IPS-15b (cell line): ENCODE measurements around the gene ADIPOR1.
"Not testable (repeated sequence)": the region's sequence is repeated elsewhere in the genome, so short reads cannot be mapped to it uniquely, and the experiment has no call there.

ENCODE experiments used
- H3K27me3 ChIP-seq: one replicate; pipeline ENCODE4 v1.6.1; 2013; ENCODE audit warnings: low read length; ENCODE audit not compliant: control insufficient read depth, insufficient read depth
- H3K36me3 ChIP-seq: one replicate; pipeline ENCODE4 v1.6.1; 2013; ENCODE audit warnings: low read length; ENCODE audit not compliant: control insufficient read depth, insufficient read depth
- H3K4me1 ChIP-seq: one replicate; pipeline ENCODE4 v1.6.1; 2013; ENCODE audit warnings: mild to moderate bottlenecking, low read length; ENCODE audit not compliant: control insufficient read depth, insufficient read depth
- H3K4me3 ChIP-seq: one replicate; pipeline ENCODE4 v1.5.1; 2013; ENCODE audit warnings: low read depth, low read length
- H3K9ac ChIP-seq: one replicate; pipeline ENCODE4 v1.6.1; 2013; ENCODE audit warnings: low read depth, mild to moderate bottlenecking, low read length
- H3K9me3 ChIP-seq: one replicate; pipeline ENCODE4 v1.6.1; 2013; ENCODE audit warnings: mild to moderate bottlenecking, low read length; ENCODE audit not compliant: control insufficient read depth, insufficient read depth

Gene ADIPOR1

GRCh38 chr1:202926581-202927491 lies 31.3 kb downstream of the ADIPOR1 start, which contains the start of gene KLHL12:
Gene KLHL12 (minus strand): TSS chr1:202927234. CDS start chr1:202925162, 2,072 bp downstream.
- no peaks in the 10 kb centered on the region for H3K9me3 ChIP-seq
- peaks cover 4% of the 10 kb centered on the region for H3K36me3 ChIP-seq
- H3K4me3 ChIP-seq: peak within 1 kb of the TSS; percentile 82
- no peaks in the 10 kb centered on the region for H3K27me3 ChIP-seq
- H3K9ac ChIP-seq: peak within 1 kb of the TSS; percentile 80
- no peaks in the 10 kb centered on the region for H3K4me1 ChIP-seq

- Histone ChIP-seq H3K4me3 (no peak overlapping the region), H3K9ac (no peak overlapping the region), H3K4me1 (no peaks in the 10 kb centered on the region), H3K9me3 (no peaks in the 10 kb centered on the region), H3K36me3 (peaks cover 4% of the 10 kb centered on the region), H3K27me3 (no peaks in the 10 kb centered on the region)
Measured at GRCh38 chr1:202923533-202923932, 34.6 kb downstream of the ADIPOR1 start.

GRCh38 chr1:202919615-202920014 lies 38.5 kb downstream of the ADIPOR1 start:
- Histone ChIP-seq H3K4me1 (no peaks in the 10 kb centered on the region), H3K9ac (no peak overlapping the region), H3K36me3 (peaks cover 4% of the 10 kb centered on the region), H3K9me3 (no peaks in the 10 kb centered on the region), H3K4me3 (no peak overlapping the region), H3K27me3 (no peaks in the 10 kb centered on the region)

GRCh38 chr1:202915146-202915545 lies 43.0 kb downstream of the ADIPOR1 start:
- H3K4me3 ChIP-seq: no peak overlapping the region
- H3K9me3 ChIP-seq: no peaks in the 10 kb centered on the region
- H3K9ac ChIP-seq: no peak overlapping the region
- H3K36me3 ChIP-seq: peaks cover 16% of the 10 kb centered on the region
- no peaks in the 10 kb centered on the region for H3K4me1 ChIP-seq
- no peaks in the 10 kb centered on the region for H3K27me3 ChIP-seq

- not testable (repeated sequence) for H3K9ac ChIP-seq, H3K27me3 ChIP-seq, H3K4me1 ChIP-seq, H3K9me3 ChIP-seq, H3K4me3 ChIP-seq
- peaks cover 24% of the 10 kb centered on the region for H3K36me3 ChIP-seq
Measured at GRCh38 chr1:202912476-202912875, 45.6 kb downstream of the ADIPOR1 start.

- peaks cover 24% of the 10 kb centered on the region for H3K36me3 ChIP-seq
- no peaks in the 10 kb centered on the region for H3K4me1 ChIP-seq
- no peaks in the 10 kb centered on the region for H3K27me3 ChIP-seq
- no peak overlapping the region for H3K9ac ChIP-seq
- no peaks in the 10 kb centered on the region for H3K9me3 ChIP-seq
- no peak overlapping the region for H3K4me3 ChIP-seq
Measured at GRCh38 chr1:202909494-202909893, 48.6 kb downstream of the ADIPOR1 start.

- no peak overlapping the region for H3K9ac ChIP-seq
- peaks cover 24% of the 10 kb centered on the region for H3K36me3 ChIP-seq
- no peaks in the 10 kb centered on the region for H3K4me1 ChIP-seq
- H3K27me3 ChIP-seq: no peaks in the 10 kb centered on the region
- no peaks in the 10 kb centered on the region for H3K9me3 ChIP-seq
- no peak overlapping the region for H3K4me3 ChIP-seq
Measured at GRCh38 chr1:202908998-202909397, 49.1 kb downstream of the ADIPOR1 start.

- H3K4me1 ChIP-seq: no peaks in the 10 kb centered on the region
- H3K4me3 ChIP-seq: no peak overlapping the region
- H3K9ac ChIP-seq: no peak overlapping the region
- H3K9me3 ChIP-seq: no peaks in the 10 kb centered on the region
- H3K27me3 ChIP-seq: no peaks in the 10 kb centered on the region
- peaks cover 9% of the 10 kb centered on the region for H3K36me3 ChIP-seq
Measured at GRCh38 chr1:202905331-202905730, 52.8 kb downstream of the ADIPOR1 start.

GRCh38 chr1:202903808-202904207 lies 54.3 kb downstream of the ADIPOR1 start:
- H3K36me3 ChIP-seq: not testable (repeated sequence)

GRCh38 chr1:202901555-202901954 lies 56.6 kb downstream of the ADIPOR1 start:
- H3K36me3 ChIP-seq: no peaks in the 10 kb centered on the region
- H3K4me1 ChIP-seq: no peaks in the 10 kb centered on the region
- no peak overlapping the region for H3K4me3 ChIP-seq
- no peaks in the 10 kb centered on the region for H3K27me3 ChIP-seq
- no peak overlapping the region for H3K9ac ChIP-seq
- no peaks in the 10 kb centered on the region for H3K9me3 ChIP-seq

More at GRCh38 chr1:202903808-202904207, 54.3 kb downstream of the ADIPOR1 start:
- not testable (repeated sequence) for H3K27me3 ChIP-seq, H3K9me3 ChIP-seq, H3K4me3 ChIP-seq, H3K4me1 ChIP-seq, H3K9ac ChIP-seq

- peaks cover 5% of the 10 kb centered on the region for H3K4me1 ChIP-seq
- no peak overlapping the region for H3K4me3 ChIP-seq
- no peak overlapping the region for H3K9ac ChIP-seq
- H3K27me3 ChIP-seq: no peaks in the 10 kb centered on the region
- H3K36me3 ChIP-seq: peaks cover 25% of the 10 kb centered on the region
- no peaks in the 10 kb centered on the region for H3K9me3 ChIP-seq
Measured at GRCh38 chr1:202892501-202892900, 65.6 kb downstream of the ADIPOR1 start.
